ENCODE results near the gene PRICKLE2. TPM values are rescaled to one million over a fixed set of nuclear protein-coding genes. Genes with fewer than 3 reads are reported as not detected.

Gene PRICKLE2
- total and polyA plus RNA-seq, 2 experiments from 2014 or later = 1.1 to 12.5 TPM

DNA sequence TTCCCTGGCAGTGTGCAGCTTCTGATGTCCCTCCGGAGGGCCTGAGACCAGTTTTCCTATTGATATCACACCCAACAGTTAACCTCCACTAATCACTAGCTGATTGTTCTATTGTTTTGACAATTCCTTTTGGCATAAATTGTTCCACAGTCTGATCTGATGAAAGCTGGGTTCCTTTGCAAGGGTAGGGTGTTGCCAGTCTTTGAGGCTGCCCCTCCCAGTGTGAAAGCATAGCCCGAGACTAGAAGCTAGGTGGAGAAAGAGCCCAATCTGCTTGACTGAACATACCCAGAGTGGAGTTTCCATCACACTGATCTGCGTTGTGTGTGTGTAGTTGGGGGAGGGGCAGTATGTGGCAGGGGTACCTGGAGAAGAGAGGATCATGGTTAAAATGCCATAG lies 10.3 kb upstream of the PRICKLE2 start:
- no peak for ATAC-seq
- H3K27ac Mint-ChIP-seq = no peak overlapping the region

More for the DNA sequence above, 10.3 kb upstream of the PRICKLE2 start:
- peaks cover 2% of the 10 kb centered on the region for H3K27me3 Mint-ChIP-seq (ENCODE audit: insufficient read depth, low read depth, poor library complexity)
- H4K20me1 ChIP-seq (replicated peaks; ENCODE audit: insufficient read depth) = no peaks in the 10 kb centered on the region
- DNase-seq (ENCODE audit: low spot score) = no peak
- H3K27ac ChIP-seq (ENCODE audit: low read depth) = no peak overlapping the region
- H3K4me2 ChIP-seq = no peak overlapping the region
- H3K9me3 Mint-ChIP-seq = peaks cover 11% of the 10 kb centered on the region
- peaks cover 12% of the 10 kb centered on the region for H3K36me3 Mint-ChIP-seq (ENCODE audit: low read depth)
- no peaks in the 10 kb centered on the region for H3F3A ChIP-seq (replicated peaks; ENCODE audit: low read depth)
- H3K4me1 Mint-ChIP-seq = peaks cover 15% of the 10 kb centered on the region; the same call in 2 of the 3 replicates
- H3K79me2 ChIP-seq (replicated peaks; ENCODE audit: insufficient read depth) = no peaks in the 10 kb centered on the region
- no peak overlapping the region for H3K4me3 Mint-ChIP-seq
- H3K4me1 ChIP-seq (ENCODE audit: insufficient read depth) = peaks cover 15% of the 10 kb centered on the region; the same call in 1 of the 2 replicates
- no peak overlapping the region for H2AFZ ChIP-seq
- no peaks in the 10 kb centered on the region for H3K27me3 ChIP-seq (ENCODE audit: insufficient read depth)
- H3K9me2 ChIP-seq (ENCODE audit: insufficient read depth) = peaks cover 15% of the 10 kb centered on the region
- no peaks in the 10 kb centered on the region for H3K36me3 ChIP-seq (ENCODE audit: insufficient read depth)
- TF ChIP-seq ZNF331 (CRISPR knock-in tag; IDR thresholded peaks at IDR 0.05; ENCODE audit: low read depth) (no peak), EZH2 (IDR thresholded peaks at IDR 0.05; ENCODE audit: low read depth, unreplicated experiment) (no peak), CREB1 (CRISPR knock-in tag; IDR thresholded peaks at IDR 0.05; ENCODE audit: low read depth) (no peak), NANOG (IDR thresholded peaks at IDR 0.05; ENCODE audit: borderline replicate concordance) (no peak), STAT1 (IDR thresholded peaks at IDR 0.05; ENCODE audit: unreplicated experiment) (no peak), EZH2phosphoT487 (IDR thresholded peaks at IDR 0.05; ENCODE audit: unreplicated experiment) (no peak), ZNF114 (CRISPR knock-in tag; IDR thresholded peaks at IDR 0.05) (no peak), JUNB (IDR thresholded peaks at IDR 0.05; ENCODE audit: unreplicated experiment) (no peak), POLR2AphosphoS5 (IDR thresholded peaks at IDR 0.05; ENCODE audit: low read depth) (no peak)
- TF ChIP-seq, protein P1, sequence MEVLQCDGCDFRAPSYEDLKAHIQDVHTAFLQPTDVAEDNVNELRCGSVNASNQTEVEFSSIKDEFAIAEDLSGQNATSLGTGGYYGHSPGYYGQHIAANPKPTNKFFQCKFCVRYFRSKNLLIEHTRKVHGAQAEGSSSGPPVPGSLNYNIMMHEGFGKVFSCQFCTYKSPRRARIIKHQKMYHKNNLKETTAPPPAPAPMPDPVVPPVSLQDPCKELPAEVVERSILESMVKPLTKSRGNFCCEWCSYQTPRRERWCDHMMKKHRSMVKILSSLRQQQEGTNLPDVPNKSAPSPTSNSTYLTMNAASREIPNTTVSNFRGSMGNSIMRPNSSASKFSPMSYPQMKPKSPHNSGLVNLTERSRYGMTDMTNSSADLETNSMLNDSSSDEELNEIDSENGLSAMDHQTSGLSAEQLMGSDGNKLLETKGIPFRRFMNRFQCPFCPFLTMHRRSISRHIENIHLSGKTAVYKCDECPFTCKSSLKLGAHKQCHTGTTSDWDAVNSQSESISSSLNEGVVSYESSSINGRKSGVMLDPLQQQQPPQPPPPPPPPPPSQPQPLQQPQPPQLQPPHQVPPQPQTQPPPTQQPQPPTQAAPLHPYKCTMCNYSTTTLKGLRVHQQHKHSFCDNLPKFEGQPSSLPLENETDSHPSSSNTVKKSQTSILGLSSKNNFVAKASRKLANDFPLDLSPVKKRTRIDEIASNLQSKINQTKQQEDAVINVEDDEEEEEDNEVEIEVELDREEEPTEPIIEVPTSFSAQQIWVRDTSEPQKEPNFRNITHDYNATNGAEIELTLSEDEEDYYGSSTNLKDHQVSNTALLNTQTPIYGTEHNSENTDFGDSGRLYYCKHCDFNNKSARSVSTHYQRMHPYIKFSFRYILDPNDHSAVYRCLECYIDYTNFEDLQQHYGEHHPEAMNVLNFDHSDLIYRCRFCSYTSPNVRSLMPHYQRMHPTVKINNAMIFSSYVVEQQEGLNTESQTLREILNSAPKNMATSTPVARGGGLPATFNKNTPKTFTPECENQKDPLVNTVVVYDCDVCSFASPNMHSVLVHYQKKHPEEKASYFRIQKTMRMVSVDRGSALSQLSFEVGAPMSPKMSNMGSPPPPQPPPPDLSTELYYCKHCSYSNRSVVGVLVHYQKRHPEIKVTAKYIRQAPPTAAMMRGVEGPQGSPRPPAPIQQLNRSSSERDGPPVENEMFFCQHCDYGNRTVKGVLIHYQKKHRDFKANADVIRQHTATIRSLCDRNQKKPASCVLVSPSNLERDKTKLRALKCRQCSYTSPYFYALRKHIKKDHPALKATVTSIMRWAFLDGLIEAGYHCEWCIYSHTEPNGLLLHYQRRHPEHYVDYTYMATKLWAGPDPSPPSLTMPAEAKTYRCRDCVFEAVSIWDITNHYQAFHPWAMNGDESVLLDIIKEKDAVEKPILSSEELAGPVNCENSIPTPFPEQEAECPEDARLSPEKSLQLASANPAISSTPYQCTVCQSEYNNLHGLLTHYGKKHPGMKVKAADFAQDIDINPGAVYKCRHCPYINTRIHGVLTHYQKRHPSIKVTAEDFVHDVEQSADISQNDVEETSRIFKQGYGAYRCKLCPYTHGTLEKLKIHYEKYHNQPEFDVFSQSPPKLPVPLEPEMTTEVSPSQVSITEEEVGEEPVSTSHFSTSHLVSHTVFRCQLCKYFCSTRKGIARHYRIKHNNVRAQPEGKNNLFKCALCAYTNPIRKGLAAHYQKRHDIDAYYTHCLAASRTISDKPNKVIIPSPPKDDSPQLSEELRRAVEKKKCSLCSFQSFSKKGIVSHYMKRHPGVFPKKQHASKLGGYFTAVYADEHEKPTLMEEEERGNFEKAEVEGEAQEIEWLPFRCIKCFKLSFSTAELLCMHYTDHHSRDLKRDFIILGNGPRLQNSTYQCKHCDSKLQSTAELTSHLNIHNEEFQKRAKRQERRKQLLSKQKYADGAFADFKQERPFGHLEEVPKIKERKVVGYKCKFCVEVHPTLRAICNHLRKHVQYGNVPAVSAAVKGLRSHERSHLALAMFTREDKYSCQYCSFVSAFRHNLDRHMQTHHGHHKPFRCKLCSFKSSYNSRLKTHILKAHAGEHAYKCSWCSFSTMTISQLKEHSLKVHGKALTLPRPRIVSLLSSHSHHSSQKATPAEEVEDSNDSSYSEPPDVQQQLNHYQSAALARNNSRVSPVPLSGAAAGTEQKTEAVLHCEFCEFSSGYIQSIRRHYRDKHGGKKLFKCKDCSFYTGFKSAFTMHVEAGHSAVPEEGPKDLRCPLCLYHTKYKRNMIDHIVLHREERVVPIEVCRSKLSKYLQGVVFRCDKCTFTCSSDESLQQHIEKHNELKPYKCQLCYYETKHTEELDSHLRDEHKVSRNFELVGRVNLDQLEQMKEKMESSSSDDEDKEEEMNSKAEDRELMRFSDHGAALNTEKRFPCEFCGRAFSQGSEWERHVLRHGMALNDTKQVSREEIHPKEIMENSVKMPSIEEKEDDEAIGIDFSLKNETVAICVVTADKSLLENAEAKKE (CRISPR knock-in tag; IDR thresholded peaks at IDR 0.05) = no peak
- TF ChIP-seq, protein P2, sequence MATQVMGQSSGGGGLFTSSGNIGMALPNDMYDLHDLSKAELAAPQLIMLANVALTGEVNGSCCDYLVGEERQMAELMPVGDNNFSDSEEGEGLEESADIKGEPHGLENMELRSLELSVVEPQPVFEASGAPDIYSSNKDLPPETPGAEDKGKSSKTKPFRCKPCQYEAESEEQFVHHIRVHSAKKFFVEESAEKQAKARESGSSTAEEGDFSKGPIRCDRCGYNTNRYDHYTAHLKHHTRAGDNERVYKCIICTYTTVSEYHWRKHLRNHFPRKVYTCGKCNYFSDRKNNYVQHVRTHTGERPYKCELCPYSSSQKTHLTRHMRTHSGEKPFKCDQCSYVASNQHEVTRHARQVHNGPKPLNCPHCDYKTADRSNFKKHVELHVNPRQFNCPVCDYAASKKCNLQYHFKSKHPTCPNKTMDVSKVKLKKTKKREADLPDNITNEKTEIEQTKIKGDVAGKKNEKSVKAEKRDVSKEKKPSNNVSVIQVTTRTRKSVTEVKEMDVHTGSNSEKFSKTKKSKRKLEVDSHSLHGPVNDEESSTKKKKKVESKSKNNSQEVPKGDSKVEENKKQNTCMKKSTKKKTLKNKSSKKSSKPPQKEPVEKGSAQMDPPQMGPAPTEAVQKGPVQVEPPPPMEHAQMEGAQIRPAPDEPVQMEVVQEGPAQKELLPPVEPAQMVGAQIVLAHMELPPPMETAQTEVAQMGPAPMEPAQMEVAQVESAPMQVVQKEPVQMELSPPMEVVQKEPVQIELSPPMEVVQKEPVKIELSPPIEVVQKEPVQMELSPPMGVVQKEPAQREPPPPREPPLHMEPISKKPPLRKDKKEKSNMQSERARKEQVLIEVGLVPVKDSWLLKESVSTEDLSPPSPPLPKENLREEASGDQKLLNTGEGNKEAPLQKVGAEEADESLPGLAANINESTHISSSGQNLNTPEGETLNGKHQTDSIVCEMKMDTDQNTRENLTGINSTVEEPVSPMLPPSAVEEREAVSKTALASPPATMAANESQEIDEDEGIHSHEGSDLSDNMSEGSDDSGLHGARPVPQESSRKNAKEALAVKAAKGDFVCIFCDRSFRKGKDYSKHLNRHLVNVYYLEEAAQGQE (IDR thresholded peaks at IDR 0.05; ENCODE audit: unreplicated experiment) = no peak
- TF ChIP-seq, protein P3, sequence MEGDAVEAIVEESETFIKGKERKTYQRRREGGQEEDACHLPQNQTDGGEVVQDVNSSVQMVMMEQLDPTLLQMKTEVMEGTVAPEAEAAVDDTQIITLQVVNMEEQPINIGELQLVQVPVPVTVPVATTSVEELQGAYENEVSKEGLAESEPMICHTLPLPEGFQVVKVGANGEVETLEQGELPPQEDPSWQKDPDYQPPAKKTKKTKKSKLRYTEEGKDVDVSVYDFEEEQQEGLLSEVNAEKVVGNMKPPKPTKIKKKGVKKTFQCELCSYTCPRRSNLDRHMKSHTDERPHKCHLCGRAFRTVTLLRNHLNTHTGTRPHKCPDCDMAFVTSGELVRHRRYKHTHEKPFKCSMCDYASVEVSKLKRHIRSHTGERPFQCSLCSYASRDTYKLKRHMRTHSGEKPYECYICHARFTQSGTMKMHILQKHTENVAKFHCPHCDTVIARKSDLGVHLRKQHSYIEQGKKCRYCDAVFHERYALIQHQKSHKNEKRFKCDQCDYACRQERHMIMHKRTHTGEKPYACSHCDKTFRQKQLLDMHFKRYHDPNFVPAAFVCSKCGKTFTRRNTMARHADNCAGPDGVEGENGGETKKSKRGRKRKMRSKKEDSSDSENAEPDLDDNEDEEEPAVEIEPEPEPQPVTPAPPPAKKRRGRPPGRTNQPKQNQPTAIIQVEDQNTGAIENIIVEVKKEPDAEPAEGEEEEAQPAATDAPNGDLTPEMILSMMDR (conservative IDR thresholded peaks at IDR 0.05; ENCODE audit: low read depth in 2 of 2) = no peak
- H3K4me3 ChIP-seq = no peak overlapping the region

All from GM23338 (cell line).